ENCODE measurements around the gene DYNLRB1.

- TF ChIP-seq CTCF (IDR thresholded peaks at IDR 0.05) (no peak), POLR2A (IDR thresholded peaks at IDR 0.05) (no peak)
These were observed 25.2 kb downstream of the DYNLRB1 start for GRCh38 chr20:34541264-34541901.

Measured in vagina (tissue), 2 donors.